ENCODE results near the gene PRKRIP1. TPM values are rescaled to one million over a fixed set of nuclear protein-coding genes. Genes with fewer than 3 reads are reported as not detected.
A peak's percentile ranks its signal among the peaks of the same experiment; 100 is the strongest.

Gene PRKRIP1
- total RNA-seq, 1 experiment from 2014 or later = 24.9 TPM

- no peaks in the 10 kb centered on the region for H3K27me3 ChIP-seq (replicated peaks; ENCODE audit: insufficient read depth, low read depth, low read length, poor library complexity)
- TF ChIP-seq CTCF (conservative IDR thresholded peaks at IDR 0.05; ENCODE audit: low read depth, low read length) = no peak
- TF ChIP-seq EZH2 (IDR thresholded peaks at IDR 0.05; ENCODE audit: borderline replicate concordance, low read depth, low read length, poor library complexity, severe bottlenecking) = no peak
- DNase-seq (ENCODE audit: low spot score) = no peak
- ChIA-PET CTCF (no interaction called here), POLR2A (ENCODE audit: low non-redundant PET) (no interaction called here)
- no peaks in the 10 kb centered on the region for H3K9me3 ChIP-seq (ENCODE audit: low read depth, low read length, poor library complexity, severe bottlenecking)
- H3K36me3 ChIP-seq (ENCODE audit: insufficient read depth, low read length, poor library complexity, severe bottlenecking) = no peaks in the 10 kb centered on the region
- no TSS peak for BruUV-seq (replicated peaks)
- H3K4me1 ChIP-seq (ENCODE audit: insufficient read depth, low read length, poor library complexity, severe bottlenecking) = peaks cover 10% of the 10 kb centered on the region
- no peak overlapping the region for H3K4me3 ChIP-seq (ENCODE audit: low read depth, low read length, poor library complexity, severe bottlenecking)
- intact Hi-C loops (cut with micrococcal nuclease; ENCODE audit: unreplicated experiment) = no loop called here
- no peak overlapping the region for H3K27ac ChIP-seq (ENCODE audit: low read depth, low read length, poor library complexity, severe bottlenecking)
Measured at GRCh38 chr7:102392330-102392729, 3.8 kb upstream of the PRKRIP1 start.

GRCh38 chr7:102393467-102393866 is 2.7 kb upstream of the PRKRIP1 start:
- peaks cover 11% of the 10 kb centered on the region for H3K4me1 ChIP-seq (ENCODE audit: insufficient read depth, low read length, poor library complexity, severe bottlenecking)
- BruUV-seq (replicated peaks) = no TSS peak
- no peaks in the 10 kb centered on the region for H3K9me3 ChIP-seq (ENCODE audit: low read depth, low read length, poor library complexity, severe bottlenecking)
- H3K27ac ChIP-seq (ENCODE audit: low read depth, low read length, poor library complexity, severe bottlenecking) = no peak overlapping the region
- intact Hi-C loops (cut with micrococcal nuclease; ENCODE audit: unreplicated experiment) = no loop called here
- TF ChIP-seq CTCF (conservative IDR thresholded peaks at IDR 0.05; ENCODE audit: low read depth, low read length) (no peak), EZH2 (IDR thresholded peaks at IDR 0.05; ENCODE audit: borderline replicate concordance, low read depth, low read length, poor library complexity, severe bottlenecking) (no peak)
- DNase-seq (ENCODE audit: low spot score) = no peak
- ChIA-PET POLR2A (ENCODE audit: low non-redundant PET) (no interaction called here), CTCF (interaction anchor here (0.7 kb wide), 1 partner anchor 185 kb away, joined by 3 read pairs; no protein-coding TSS in a partner anchor)
- H3K36me3 ChIP-seq (ENCODE audit: insufficient read depth, low read length, poor library complexity, severe bottlenecking) = peaks cover 1% of the 10 kb centered on the region
- no peak overlapping the region for H3K4me3 ChIP-seq (ENCODE audit: low read depth, low read length, poor library complexity, severe bottlenecking)
- no peaks in the 10 kb centered on the region for H3K27me3 ChIP-seq (replicated peaks; ENCODE audit: insufficient read depth, low read depth, low read length, poor library complexity)

GRCh38 chr7:102395592-102395872 is 631 bp upstream of the PRKRIP1 start:
- CTCF ChIA-PET = interaction anchor here (1.0 kb wide), 1 partner anchor 116 kb away, joined by 4 read pairs; no protein-coding TSS in a partner anchor
- H3K4me1 ChIP-seq (ENCODE audit: insufficient read depth, low read length, poor library complexity, severe bottlenecking) = peaks cover 11% of the 10 kb centered on the region
- peaks cover 21% of the 10 kb centered on the region for H3K36me3 ChIP-seq (ENCODE audit: insufficient read depth, low read length, poor library complexity, severe bottlenecking)
- DNase-seq (ENCODE audit: low spot score) = peak; percentile 28
- intact Hi-C loops (cut with micrococcal nuclease; ENCODE audit: unreplicated experiment) = no loop called here
- BruUV-seq (replicated peaks) = TSS peak; percentile 90
- peak overlapping the region; percentile 94 for H3K4me3 ChIP-seq (ENCODE audit: low read depth, low read length, poor library complexity, severe bottlenecking)
- peak overlapping the region; percentile 95 for H3K27ac ChIP-seq (ENCODE audit: low read depth, low read length, poor library complexity, severe bottlenecking)
- POLR2A ChIA-PET (ENCODE audit: low non-redundant PET) = interaction anchor here (0.6 to 1.2 kb wide), 2 partner anchors 19 to 502 kb away, joined by 4 read pairs; no protein-coding TSS in a partner anchor
- no peak for TF ChIP-seq CTCF (conservative IDR thresholded peaks at IDR 0.05; ENCODE audit: low read depth, low read length)
- no peak for TF ChIP-seq EZH2 (IDR thresholded peaks at IDR 0.05; ENCODE audit: borderline replicate concordance, low read depth, low read length, poor library complexity, severe bottlenecking)
- H3K9me3 ChIP-seq (ENCODE audit: low read depth, low read length, poor library complexity, severe bottlenecking) = no peaks in the 10 kb centered on the region
- H3K27me3 ChIP-seq (replicated peaks; ENCODE audit: insufficient read depth, low read depth, low read length, poor library complexity) = no peaks in the 10 kb centered on the region

Data from A673 (cell line).